Parathyroid adenoma (tissue), 2 donors: ENCODE data around the gene C4A.

Experiments used
- H2AFZ ChIP-seq: fragments of 300-600 bp; sonication (generic); one replicate; pipeline ENCODE4 v1.7.0; 2017; ENCODE audit warnings: antibody characterized with exemption, mild to moderate bottlenecking
- H3K27ac ChIP-seq: fragments of 300-600 bp; sonication (generic); one replicate; pipeline ENCODE4 v1.7.0; 2017
- H3K27me3 ChIP-seq: fragments of 300-600 bp; sonication (generic); one replicate; pipeline ENCODE4 v1.7.0; 2017; ENCODE audit warnings: low read length; ENCODE audit not compliant: control insufficient read depth, insufficient read depth
- H3K36me3 ChIP-seq: fragments of 300-600 bp; sonication (generic); one replicate; pipeline ENCODE4 v1.7.0; 2017; ENCODE audit warnings: low read length; ENCODE audit not compliant: control insufficient read depth, insufficient read depth
- H3K4me1 ChIP-seq: fragments of 300-600 bp; sonication (generic); one replicate; pipeline ENCODE4 v1.7.0; 2017; ENCODE audit warnings: control low read depth
- H3K4me2 ChIP-seq: fragments of 300-600 bp; sonication (generic); one replicate; pipeline ENCODE4 v1.7.0; 2017; ENCODE audit warnings: low read length
- H3K4me3 ChIP-seq: fragments of 300-600 bp; sonication (generic); one replicate; pipeline ENCODE4 v1.7.0; 2017; ENCODE audit warnings: low read depth, low read length
- H3K79me2 ChIP-seq: fragments of 300-600 bp; sonication (generic); one replicate; pipeline ENCODE4 v1.7.0; 2017; ENCODE audit warnings: control low read depth
- H3K9ac ChIP-seq: fragments of 300-600 bp; sonication (generic); one replicate; pipeline ENCODE4 v1.7.0; 2017; ENCODE audit warnings: mild to moderate bottlenecking
- H3K9me3 ChIP-seq: fragments of 300-600 bp; sonication (generic); one replicate; pipeline ENCODE4 v1.7.0; 2017; ENCODE audit warnings: low read length; ENCODE audit not compliant: control insufficient read depth
- CTCF ChIP-seq: fragments of 300-600 bp; sonication (generic); IDR thresholded peaks from one replicate; pipeline ENCODE4 v1.7.0; 2017; ENCODE audit warnings: antibody characterized with exemption, mild to moderate bottlenecking
- donor health status: primary hyperparathyroidism.

Gene C4A

GRCh38 chr6:31968791-31969711 is 12.8 kb upstream of the C4A start:
- Histone ChIP-seq H3K79me2 (peaks cover 14% of the 10 kb centered on the region), H3K27me3 (no peaks in the 10 kb centered on the region), H3K9ac (no peak overlapping the region), H3K36me3 (no peaks in the 10 kb centered on the region), H3K9me3 (no peaks in the 10 kb centered on the region), H2AFZ (no peak overlapping the region), H3K4me1 (peaks cover 15% of the 10 kb centered on the region), H3K27ac (no peak overlapping the region), H3K4me2 (no peak overlapping the region), H3K4me3 (no peak overlapping the region)
- no peak for TF ChIP-seq CTCF

- H2AFZ ChIP-seq = no peak overlapping the region
- H3K79me2 ChIP-seq = peaks cover 14% of the 10 kb centered on the region
- peak overlapping the region; percentile 87 for H3K4me2 ChIP-seq
- no peak overlapping the region for H3K4me3 ChIP-seq
- H3K27ac ChIP-seq = no peak overlapping the region
- peaks cover 15% of the 10 kb centered on the region for H3K4me1 ChIP-seq
- no peaks in the 10 kb centered on the region for H3K27me3 ChIP-seq
- no peaks in the 10 kb centered on the region for H3K36me3 ChIP-seq
- TF ChIP-seq CTCF = no peak
- no peak overlapping the region for H3K9ac ChIP-seq
- no peaks in the 10 kb centered on the region for H3K9me3 ChIP-seq
These were observed 11.9 kb upstream of the C4A start for GRCh38 chr6:31969712-31970603.

GRCh38 chr6:31970604-31971271 is 11.1 kb upstream of the C4A start:
- H3K27me3 ChIP-seq = no peaks in the 10 kb centered on the region
- H3K79me2 ChIP-seq = peaks cover 14% of the 10 kb centered on the region
- H3K9me3 ChIP-seq = no peaks in the 10 kb centered on the region
- H3K4me3 ChIP-seq = peak overlapping the region; percentile 92
- H3K9ac ChIP-seq = no peak overlapping the region
- no peak for TF ChIP-seq CTCF
- peak overlapping the region; percentile 87 for H3K4me2 ChIP-seq
- H2AFZ ChIP-seq = no peak overlapping the region
- H3K27ac ChIP-seq = peak overlapping the region; percentile 95
- peaks cover 15% of the 10 kb centered on the region for H3K4me1 ChIP-seq
- no peaks in the 10 kb centered on the region for H3K36me3 ChIP-seq

- no peaks in the 10 kb centered on the region for H3K27me3 ChIP-seq
- H3K79me2 ChIP-seq = peaks cover 14% of the 10 kb centered on the region
- TF ChIP-seq CTCF = no peak
- peak overlapping the region; percentile 95 for H3K27ac ChIP-seq
- H3K4me3 ChIP-seq = peak overlapping the region; percentile 92
- peak overlapping the region; percentile 69 for H3K9ac ChIP-seq
- no peaks in the 10 kb centered on the region for H3K9me3 ChIP-seq
- H3K4me2 ChIP-seq = peak overlapping the region; percentile 87
- H3K36me3 ChIP-seq = no peaks in the 10 kb centered on the region
- H2AFZ ChIP-seq = peak overlapping the region; percentile 93
- peaks cover 15% of the 10 kb centered on the region for H3K4me1 ChIP-seq
These were observed 10.4 kb upstream of the C4A start for GRCh38 chr6:31971279-31971992.
